CD4-positive, alpha-beta T cell (primary cell): ENCODE results near the gene MOB1A. TPM values are rescaled to one million over a fixed set of nuclear protein-coding genes. Genes with fewer than 3 reads are reported as not detected.

ENCODE experiments used
- ATAC-seq: fragments of 200-7000 bp; cut with Tn5 transposase; one replicate; pipeline ENCODE4 v1.10.0; 2022; ENCODE audit warnings: mild to moderate bottlenecking; ENCODE audit not compliant: poor library complexity
- CTCF ChIA-PET: fragments of 350-600 bp; sonication (Branson Sonifier 250); formaldehyde crosslinking; loops from one replicate; lab custom pipeline; 2021; ENCODE audit warnings: antibody characterized with exemption, inconsistent platforms; lab: Charles Lee
- POLR2A ChIA-PET: fragments of 350-600 bp; sonication (Branson Sonifier 250); formaldehyde crosslinking; loops from one replicate; lab custom pipeline; 2021; ENCODE audit warnings: antibody characterized with exemption, inconsistent platforms; lab: Charles Lee
- DNase-seq, 14 experiments: peaks; one replicate each; pipeline ENCODE4 v3.0.0-alpha.2; 2013 to 2020; ENCODE audit warnings: mixed read lengths in 2 of 14
- H3K27ac ChIP-seq, 2 donors: one replicate each; pipeline versions ENCODE4 v1.5.1 to v1.7.0; 2013; ENCODE audit warnings: low read length in 2 of 2, low read depth in 1 of 2, mild to moderate bottlenecking in 1 of 2
- H3K27me3 ChIP-seq, 2 experiments: 1 replicate in 1 of 2; 2 replicates in 1 of 2; pipeline versions ENCODE4 v1.6.1 to v1.7.0; 2013; ENCODE audit warnings: low read length in 2 of 2, control low read depth in 1 of 2, mild to moderate bottlenecking in 1 of 2, moderate library complexity in 1 of 2; ENCODE audit not compliant: insufficient read depth in 2 of 2, control insufficient read depth in 1 of 2
- H3K36me3 ChIP-seq: one replicate; pipeline ENCODE4 v1.6.1; 2013; ENCODE audit warnings: low read length, control low read depth; ENCODE audit not compliant: insufficient read depth
- H3K4me1 ChIP-seq: one replicate; pipeline ENCODE4 v1.6.1; 2013; ENCODE audit warnings: low read length, control low read depth; ENCODE audit not compliant: insufficient read depth
- H3K4me3 ChIP-seq: one replicate; pipeline ENCODE4 v1.5.1; 2013; ENCODE audit warnings: mild to moderate bottlenecking, low read length, moderate library complexity
- H3K9me3 ChIP-seq, 2 experiments: 1 replicate in 1 of 2; 2 replicates in 1 of 2; pipeline versions ENCODE4 v1.6.1 to v1.7.0; 2013; ENCODE audit warnings: low read length in 2 of 2, mild to moderate bottlenecking in 2 of 2, control low read depth in 1 of 2, moderate library complexity in 1 of 2; ENCODE audit not compliant: control insufficient read depth in 1 of 2, insufficient read depth in 1 of 2
- H3K27ac Mint-ChIP-seq: one replicate; pipeline ENCODE4 v1.8.0; 2020; ENCODE audit warnings: mixed read lengths
- H3K27me3 Mint-ChIP-seq: one replicate; pipeline ENCODE4 v1.8.0; 2021; ENCODE audit warnings: mixed read lengths
- H3K36me3 Mint-ChIP-seq: one replicate; pipeline ENCODE4 v1.8.0; 2021; ENCODE audit warnings: low read depth, mixed read lengths
- H3K4me1 Mint-ChIP-seq: one replicate; pipeline ENCODE4 v1.8.0; 2021; ENCODE audit warnings: low read depth, mixed read lengths
- H3K4me3 Mint-ChIP-seq: one replicate; pipeline ENCODE4 v1.8.0; 2020; ENCODE audit warnings: mild to moderate bottlenecking, mixed read lengths
- H3K9me3 Mint-ChIP-seq: one replicate; pipeline ENCODE4 v1.8.0; 2020; ENCODE audit warnings: mixed read lengths
- CTCF ChIP-seq: fragments of 200-600 bp; IDR thresholded peaks from one replicate; pipeline ENCODE4 v1.8.0; 2022; ENCODE audit warnings: antibody characterized with exemption, mild to moderate bottlenecking
- intact Hi-C, 2 experiments: fragments of 100-400 bp; cut with DNase I in 1 of 2; cut with micrococcal nuclease in 1 of 2; formaldehyde crosslinking; loops; one replicate each; pipeline versions ENCODE4 v1.15.1 to v1.9.0; 2023 to 2025; cut with DNase I, micrococcal nuclease
- total RNA-seq, 174 experiments: library from RNA in 2 of 174; stranded (reverse) in 2 of 174; gene quantifications; one replicate each; pipeline ENCODE4 v1.2.3 and lab custom pipeline; 2021 to 2026

The MOB1A gene
- total RNA-seq, 2 experiments from 2014 or later = 150 to 159 TPM

GRCh38 chr2:74179063-74179865, 585 bp upstream of the MOB1A start:
- peaks cover 29% of the 10 kb centered on the region for H3K4me1 ChIP-seq
- no peak for DNase-seq
- Mint-ChIP-seq H3K4me3 (peak overlapping the region; percentile 95), H3K27ac (peak overlapping the region; percentile 91), H3K36me3 (peaks cover 37% of the 10 kb centered on the region), H3K27me3 (no peaks in the 10 kb centered on the region), H3K9me3 (no peaks in the 10 kb centered on the region), H3K4me1 (peaks cover 36% of the 10 kb centered on the region)
- H3K36me3 ChIP-seq = no peaks in the 10 kb centered on the region
- peak overlapping the region in 1 of 2 donors; percentile 20 for H3K27ac ChIP-seq
- peak overlapping the region; percentile 62 for H3K4me3 ChIP-seq
- ChIA-PET CTCF (interaction anchor here (0.7 to 4.1 kb wide), 11 partner anchors 13 to 488 kb away, joined by 3 to 35 read pairs (median 6); partner anchors contain the start of genes BOLA3, MTHFD2, STAMBP and TPRKB), POLR2A (interaction anchor here (0.5 to 2.9 kb wide), 35 partner anchors 11 to 793 kb away, joined by 3 to 105 read pairs (median 5); partner anchors contain the start of genes ALMS1, BOLA3, C2orf81 and DGUOK)
- ATAC-seq = peak; percentile 49
- H3K27me3 ChIP-seq = no peaks in the 10 kb centered on the region
- intact Hi-C loops = loop anchor here in 1 of 2 experiments (2.0 to 5.0 kb wide), 3 partner anchors 30 to 440 kb away; no protein-coding TSS in a partner anchor
- TF ChIP-seq CTCF = peak; percentile 48
- H3K9me3 ChIP-seq = no peaks in the 10 kb centered on the region

GRCh38 chr2:74177696-74178095, 983 bp downstream of the MOB1A start:
- no peaks in the 10 kb centered on the region for H3K36me3 ChIP-seq
- H3K27me3 ChIP-seq = no peaks in the 10 kb centered on the region
- Mint-ChIP-seq H3K36me3 (peaks cover 42% of the 10 kb centered on the region), H3K27me3 (no peaks in the 10 kb centered on the region), H3K9me3 (no peaks in the 10 kb centered on the region), H3K27ac (peak overlapping the region; percentile 91), H3K4me3 (peak overlapping the region; percentile 95), H3K4me1 (peaks cover 44% of the 10 kb centered on the region)
- peaks cover 40% of the 10 kb centered on the region for H3K4me1 ChIP-seq
- peak overlapping the region; percentile 62 for H3K4me3 ChIP-seq
- intact Hi-C loops = loop anchor here in 1 of 2 experiments (1.0 to 5.0 kb wide), 5 partner anchors 22 to 439 kb away; no protein-coding TSS in a partner anchor
- no peaks in the 10 kb centered on the region for H3K9me3 ChIP-seq
- CTCF ChIA-PET = interaction anchor here (1.1 to 4.1 kb wide), 6 partner anchors 16 to 354 kb away, joined by 4 to 35 read pairs (median 11); partner anchors contain the start of genes BOLA3, MTHFD2 and STAMBP
- TF ChIP-seq CTCF = no peak
- peak overlapping the region; percentile 89 to 96 for H3K27ac ChIP-seq
- POLR2A ChIA-PET = interaction anchor here (0.6 to 2.9 kb wide), 25 partner anchors 9 to 792 kb away, joined by 3 to 105 read pairs (median 6); partner anchors contain the start of genes ALMS1, BOLA3, DGUOK and INO80B
- ATAC-seq (no peak), DNase-seq (no peak)

GRCh38 chr2:74174909-74175308, 3.8 kb downstream of the MOB1A start:
- Histone ChIP-seq H3K36me3 (peaks cover 26% of the 10 kb centered on the region), H3K27ac (no peak overlapping the region), H3K4me3 (no peak overlapping the region), H3K9me3 (no peaks in the 10 kb centered on the region), H3K4me1 (peaks cover 41% of the 10 kb centered on the region), H3K27me3 (no peaks in the 10 kb centered on the region)
- no peak for ATAC-seq
- ChIA-PET POLR2A (interaction anchor here (1.0 kb wide), 1 partner anchor 24 kb away, joined by 3 read pairs; no protein-coding TSS in a partner anchor), CTCF (interaction anchor here (0.8 to 1.4 kb wide), 2 partner anchors 27 to 55 kb away, joined by 3 to 4 read pairs; partner anchors contain the start of gene BOLA3)
- DNase-seq = no peak
- no peak overlapping the region for H3K27ac Mint-ChIP-seq
- H3K27me3 Mint-ChIP-seq = no peaks in the 10 kb centered on the region
- no peaks in the 10 kb centered on the region for H3K9me3 Mint-ChIP-seq
- no peak for TF ChIP-seq CTCF
- intact Hi-C loops = loop anchor here in 1 of 2 experiments (5.0 kb wide), 1 partner anchor 217 kb away; no protein-coding TSS in a partner anchor
- H3K4me1 Mint-ChIP-seq = peaks cover 54% of the 10 kb centered on the region
- peak overlapping the region; percentile 18 for H3K4me3 Mint-ChIP-seq
- H3K36me3 Mint-ChIP-seq = peaks cover 64% of the 10 kb centered on the region
